ENCODE results near the gene MKNK1. TPM values are rescaled to one million over a fixed set of nuclear protein-coding genes. Genes with fewer than 3 reads are reported as not detected.

The MKNK1 gene
- total and polyA plus RNA-seq, 2 of the 8 experiments (the other 6 are each of a cell fraction or from before 2014, with no cell fraction given): 13.9 to 21.5 TPM

- ChIA-PET CTCF (ENCODE audit: partially characterized antibody) (interaction anchor here (0.5 to 25.0 kb wide), 18 partner anchors 6 to 877 kb away, joined by 3 to 1068 read pairs (median 18); partner anchors contain the start of genes DMBX1, KNCN, MKNK1 and MOB3C), POLR2A (ENCODE audit: partially characterized antibody) (interaction anchor here (0.9 to 2.6 kb wide), 10 partner anchors 10 to 81 kb away, joined by 3 to 20 read pairs (median 3); no protein-coding TSS in a partner anchor)
- Histone ChIP-seq H3K23ac (ENCODE audit: insufficient read length) (no peak overlapping the region), H3K14ac (ENCODE audit: insufficient read length) (no peak overlapping the region), H3K4me3 (ENCODE audit: extremely low read depth in 1 of 4, insufficient read depth in 2 of 4, low read depth in 3 of 4, low read length in 4 of 4) (peak overlapping the region in 1 of 4 experiments; percentile 40; a peak in 4 of 8 replicates), H2BK120ac (replicated peaks; ENCODE audit: low read depth, low read length) (no peak overlapping the region), H3K4me1 (replicated peaks in 1 of 4; ENCODE audit: control insufficient read depth in 3 of 4, insufficient read depth in 4 of 4, low read length in 3 of 4) (peaks cover 9 to 37% (median 21%) of the 10 kb centered on the region in 4 experiments), H3K56ac (replicated peaks; ENCODE audit: insufficient read length, low read depth, low read length) (no peak overlapping the region), H4K8ac (ENCODE audit: extremely low read depth, insufficient read depth, low read length) (no peak overlapping the region), H2BK15ac (ENCODE audit: low read length) (0 out of 2 replicates have a peak overlapping the region, but pooled peaks have one; percentile 34), H3K36me3 (ENCODE audit: control insufficient read depth in 2 of 4, insufficient read depth in 4 of 4, low read length in 3 of 4) (no peaks in the 10 kb centered on the region), H2BK12ac (ENCODE audit: low read depth, low read length) (peak overlapping the region; percentile 94; the same call in 1 of the 2 replicates), H3K18ac (ENCODE audit: extremely low read depth, low read length) (no peak overlapping the region; the same call in 1 of the 2 replicates), H3K9ac (replicated peaks in 1 of 4; ENCODE audit: extremely low read depth in 1 of 4, low read depth in 3 of 4, low read length in 3 of 4) (no peak overlapping the region), H2BK20ac (ENCODE audit: low read length) (peak overlapping the region; percentile 83; the same call in 1 of the 2 replicates), H3K79me1 (ENCODE audit: low read depth, low read length) (no peaks in the 10 kb centered on the region), H3K4me2 (ENCODE audit: insufficient read depth in 1 of 2, low read depth in 2 of 2, low read length in 2 of 2) (peak overlapping the region; percentile 48 to 50; a peak in 3 of 4 replicates), H4K91ac (replicated peaks; ENCODE audit: insufficient read length, low read length) (no peak overlapping the region), H2AK5ac (ENCODE audit: low read depth, low read length) (0 out of 2 replicates have a peak overlapping the region, but pooled peaks have one; percentile 19), H3K9me3 (ENCODE audit: insufficient read depth in 2 of 2, low read depth in 1 of 2, low read length in 1 of 2) (no peaks in the 10 kb centered on the region), H2AFZ (ENCODE audit: low read length) (no peak overlapping the region), H3K27ac (ENCODE audit: low read depth, low read length) (no peak overlapping the region), H2BK5ac (ENCODE audit: low read depth, low read length) (no peak overlapping the region), H3K79me2 (ENCODE audit: control insufficient read depth in 1 of 2, insufficient read depth in 2 of 2, low read length in 2 of 2) (no peaks in the 10 kb centered on the region), H3K4ac (replicated peaks; ENCODE audit: insufficient read length, low read depth, low read length) (no peak overlapping the region), H3K27me3 (replicated peaks in 1 of 4; ENCODE audit: control insufficient read depth in 3 of 4, extremely low read depth in 1 of 4, insufficient read depth in 3 of 4, low read length in 3 of 4) (peaks cover 14 to 80% (median 60%) of the 10 kb centered on the region in 4 experiments), H4K20me1 (replicated peaks in 1 of 2; ENCODE audit: control insufficient read depth in 1 of 2, insufficient read depth in 2 of 2, low read length in 2 of 2) (peaks cover 1 to 2% of the 10 kb centered on the region in 2 experiments), H3K23me2 (ENCODE audit: low read depth, low read length) (0 out of 2 replicates have a peak, but pooled peaks cover 1% of the 10 kb centered on the region), H4K5ac (ENCODE audit: insufficient read length, low read depth, low read length) (no peak overlapping the region)
- 38% methylated on average over 15 of the region's 17 CpGs; no CpG with 5 or more reads in 1 of the 2 experiments for WGBS, 2 experiments (ENCODE audit: extremely low coverage in 1 of 2, insufficient coverage in 1 of 2, insufficient read length in 1 of 2, insufficient replicate concordance in 2 of 2, low coverage in 1 of 2, low lambda C conversion rate in 2 of 2, missing lambda C conversion rate in 1 of 2)
- DNase-seq (ENCODE audit: low read depth in 1 of 2, low spot score in 2 of 2) (no peak), FAIRE-seq (no peak)
- TF ChIP-seq SIRT6 (IDR thresholded peaks at IDR 0.05; ENCODE audit: low read length) (no peak), ATF2 (IDR thresholded peaks at IDR 0.05; ENCODE audit: low read length) (no peak), CBX8 (IDR thresholded peaks at IDR 0.05; ENCODE audit: borderline replicate concordance, low read depth, low read length) (no peak), SP4 (IDR thresholded peaks at IDR 0.05; ENCODE audit: low read length) (no peak), ATF3 (IDR thresholded peaks at IDR 0.05; ENCODE audit: insufficient read depth, low read depth, low read length) (no peak), EGR1 (IDR thresholded peaks at IDR 0.05; ENCODE audit: borderline replicate concordance, low read depth, low read length) (no peak), GTF2F1 (IDR thresholded peaks at IDR 0.05; ENCODE audit: borderline replicate concordance, low read depth, low read length) (no peak), EZH2 (IDR thresholded peaks at IDR 0.05; ENCODE audit: low read depth, low read length, severe bottlenecking) (no peak)
Observed at GRCh38 chr1:46526013-46526690, 77.9 kb downstream of the MKNK1 start.

Measured in H1 (cell line).